GM18519 (cell line): Measurements from ENCODE around the gene POU6F2.

Experiments
- ATAC-seq: cut with Tn5 transposase; IDR thresholded peaks from one replicate; pipeline ENCODE4 v1.9.1; 2021; ENCODE audit warnings: mild to moderate bottlenecking, moderate library complexity; ENCODE audit not compliant: unreplicated experiment, low FRiP score

The POU6F2 gene

GRCh38 chr7:39415091-39415787, 437.5 kb downstream of the POU6F2 start:
- ATAC-seq = no peak

- no peak for ATAC-seq
Measured at GRCh38 chr7:39416866-39417265, 439.2 kb downstream of the POU6F2 start.

GRCh38 chr7:39417642-39418041, 439.9 kb downstream of the POU6F2 start:
- ATAC-seq = no peak

GRCh38 chr7:39421251-39421650, 443.5 kb downstream of the POU6F2 start:
- no peak for ATAC-seq

GRCh38 chr7:39421661-39422060, 444.0 kb downstream of the POU6F2 start:
- no peak for ATAC-seq

GRCh38 chr7:39428221-39428620, 450.5 kb downstream of the POU6F2 start:
- no peak for ATAC-seq

- ATAC-seq = no peak
Measured at GRCh38 chr7:39429421-39429820, 451.7 kb downstream of the POU6F2 start.

- ATAC-seq = no peak
Measured at GRCh38 chr7:39430441-39430840, 452.7 kb downstream of the POU6F2 start.

GRCh38 chr7:39430909-39431641, 453.4 kb downstream of the POU6F2 start:
- ATAC-seq = no peak

- no peak for ATAC-seq
Measured at GRCh38 chr7:39432368-39432767, 454.7 kb downstream of the POU6F2 start.

GRCh38 chr7:39432807-39433416, 455.2 kb downstream of the POU6F2 start:
- no peak for ATAC-seq

GRCh38 chr7:39433550-39433949, 455.8 kb downstream of the POU6F2 start:
- no peak for ATAC-seq

GRCh38 chr7:39434012-39434411, 456.3 kb downstream of the POU6F2 start:
- ATAC-seq = no peak

- ATAC-seq = no peak
Measured at GRCh38 chr7:39446546-39446945, 468.8 kb downstream of the POU6F2 start.

- no peak for ATAC-seq
Measured at GRCh38 chr7:39451901-39452300, 474.2 kb downstream of the POU6F2 start.

GRCh38 chr7:39453743-39454355, 476.1 kb downstream of the POU6F2 start:
- ATAC-seq = peak; percentile 91

- no peak for ATAC-seq
Measured at GRCh38 chr7:39458061-39458745, 480.5 kb downstream of the POU6F2 start.

GRCh38 chr7:39459636-39460035, 481.9 kb downstream of the POU6F2 start:
- no peak for ATAC-seq

- ATAC-seq = no peak
Measured at GRCh38 chr7:39460486-39460885, 482.8 kb downstream of the POU6F2 start.

GRCh38 chr7:39461263-39461820, 483.6 kb downstream of the POU6F2 start:
- ATAC-seq = no peak
